GM11168 (cell line): ENCODE measurements around the gene ZNRF1.

Experiments used
- in situ Hi-C: fragments of 300-500 bp; cut with MboI; formaldehyde crosslinking; loops from one replicate; pipeline ENCODE4 v1.12.0; 2022; ENCODE audit warnings: low sequenced_read_pairs; ENCODE audit not compliant: unreplicated experiment

Gene ZNRF1

GRCh38 chr16:74998481-74999218, at the start of gene ZNRF1:
TSS of gene ZNRF1 (plus strand) at chr16:74999024. CDS start at chr16:74999672, 648 bp downstream.
- in situ Hi-C loops, result no loop called here

GRCh38 chr16:74949309-74949708, 49.5 kb upstream of the ZNRF1 start:
- in situ Hi-C loops, result no loop called here

DNA sequence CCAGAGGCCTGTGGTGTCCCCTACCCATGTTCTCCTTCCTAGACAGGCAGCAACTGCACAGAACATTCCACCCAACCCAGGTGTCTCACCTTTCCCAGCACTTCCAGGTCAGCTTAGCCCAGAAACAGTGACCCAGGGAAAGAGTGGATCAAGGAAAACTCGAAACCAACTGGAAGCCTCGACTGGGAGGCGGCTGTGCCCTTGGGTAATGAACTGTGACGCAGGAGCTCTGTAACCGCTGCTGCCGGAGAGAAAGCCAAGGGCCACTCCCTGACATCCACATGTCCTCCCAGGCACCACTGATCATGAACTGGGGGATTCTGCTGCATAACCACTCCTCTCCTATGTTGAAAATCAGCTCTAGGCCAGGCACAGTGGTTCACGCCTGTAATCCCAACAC, 48.3 kb upstream of the ZNRF1 start:
- in situ Hi-C loops, result no loop called here

GRCh38 chr16:74951206-74951605, 47.6 kb upstream of the ZNRF1 start:
- in situ Hi-C loops, result no loop called here

DNA sequence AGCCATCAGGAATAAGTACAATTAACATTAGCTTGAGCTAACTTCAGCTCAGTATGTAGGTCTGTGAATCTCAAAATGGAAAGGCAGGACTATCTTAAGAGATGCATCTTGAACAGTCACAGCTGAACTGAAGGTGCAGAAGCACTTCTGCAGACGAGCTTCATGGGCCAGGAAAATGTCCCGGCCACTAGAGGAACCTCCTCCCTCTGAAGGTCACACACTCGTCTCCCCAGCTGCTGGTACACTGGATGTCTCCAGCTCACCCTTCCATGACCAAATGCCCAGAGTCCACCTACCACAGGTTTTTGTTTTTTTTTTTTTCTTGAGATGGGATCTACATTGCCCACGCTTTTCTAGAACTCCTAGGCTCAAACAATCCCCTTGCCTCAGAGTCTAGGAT, 47.1 kb upstream of the ZNRF1 start:
- in situ Hi-C loops, result no loop called here

GRCh38 chr16:74954763-74955162, 44.1 kb upstream of the ZNRF1 start:
- in situ Hi-C loops, result no loop called here

DNA sequence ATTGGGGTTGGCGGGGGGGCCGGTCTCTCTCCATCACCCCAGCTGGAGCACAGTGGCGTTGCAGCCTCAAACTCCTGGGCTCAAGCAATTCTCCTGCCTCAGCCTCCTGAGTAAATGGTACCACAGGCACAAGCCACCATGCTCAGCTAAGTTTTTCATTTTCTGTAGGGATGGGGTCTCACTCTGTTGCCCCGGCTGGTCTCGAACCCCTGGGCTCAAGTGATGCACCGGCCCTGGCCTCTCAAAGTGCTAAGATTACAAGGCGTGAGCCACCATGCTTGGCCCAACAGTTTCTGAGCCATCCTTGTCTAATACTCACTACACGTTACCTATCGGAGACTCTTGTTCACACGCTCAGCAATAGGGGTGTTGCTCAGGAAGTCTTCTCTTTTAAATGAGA, 25.5 kb upstream of the ZNRF1 start:
- in situ Hi-C loops, result no loop called here

DNA sequence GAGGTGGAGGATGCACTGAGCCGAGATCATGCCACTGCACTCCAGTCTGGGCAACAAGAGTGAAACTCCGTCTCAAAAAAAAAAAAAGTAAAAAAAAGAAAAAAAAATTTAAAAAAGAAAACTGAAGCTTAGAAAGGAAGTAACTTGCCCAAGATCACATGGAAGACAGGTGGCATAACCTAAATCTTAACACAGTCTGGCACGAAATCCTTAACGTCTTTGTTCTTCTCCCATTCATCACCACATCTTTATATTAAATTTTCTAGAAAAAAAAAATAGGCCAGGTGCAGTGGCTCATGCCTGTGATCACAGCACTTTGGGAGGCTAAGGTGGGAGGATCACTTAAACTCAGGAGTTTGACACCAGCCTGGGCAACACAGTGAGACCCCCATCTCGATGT, 23.2 kb upstream of the ZNRF1 start:
- in situ Hi-C loops, result no loop called here

GRCh38 chr16:74982256-74982655, 16.6 kb upstream of the ZNRF1 start:
- in situ Hi-C loops, result no loop called here

- in situ Hi-C loops, result no loop called here
Observed at GRCh38 chr16:74984194-74984528, 14.7 kb upstream of the ZNRF1 start.

- in situ Hi-C loops, result no loop called here
Observed at GRCh38 chr16:74984529-74985296, 14.1 kb upstream of the ZNRF1 start, which contains the start of gene WDR59. TSS of gene WDR59 (minus strand) at chr16:74985123. CDS start at chr16:74985017, 106 bp downstream.

DNA sequence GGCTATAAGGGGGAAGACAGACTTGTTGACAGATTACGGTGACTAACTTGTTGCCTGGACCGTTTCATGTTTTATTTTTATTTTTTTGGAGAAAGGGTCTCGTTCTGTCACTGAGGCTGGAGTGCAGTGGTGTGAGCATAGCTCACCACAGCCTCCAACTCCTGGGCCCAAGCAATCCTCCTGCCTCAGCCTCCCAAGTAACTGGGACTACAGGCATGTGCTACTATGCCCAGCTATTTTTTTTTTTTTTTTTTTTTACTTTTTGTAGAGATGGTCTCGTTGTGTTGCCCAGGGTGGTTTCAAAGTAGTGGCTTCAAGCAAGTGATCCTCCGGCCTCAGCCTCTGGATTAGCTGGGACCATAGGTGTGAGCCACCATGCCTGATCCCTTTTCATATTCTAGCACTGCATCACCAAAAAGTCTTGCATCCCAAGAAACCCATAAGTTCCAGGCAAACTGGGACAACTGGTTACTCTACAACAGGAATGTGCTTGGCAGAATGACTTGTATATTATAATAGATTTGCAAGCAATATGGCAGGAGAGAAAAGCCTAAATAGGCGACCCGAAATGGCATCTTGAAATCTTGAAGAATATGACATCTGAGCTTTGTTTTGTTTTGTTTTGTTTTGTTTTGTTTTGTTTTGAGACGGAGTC, 11.7 kb upstream of the ZNRF1 start:
- in situ Hi-C loops, result no loop called here

GRCh38 chr16:74989864-74990263, 9.0 kb upstream of the ZNRF1 start:
- in situ Hi-C loops, result loop anchor here (5.0 kb wide), 1 partner anchor 117 kb away; no protein-coding TSS in a partner anchor

GRCh38 chr16:74990832-74991231, 8.0 kb upstream of the ZNRF1 start:
- in situ Hi-C loops, result loop anchor here (5.0 kb wide), 1 partner anchor 116 kb away; no protein-coding TSS in a partner anchor

DNA sequence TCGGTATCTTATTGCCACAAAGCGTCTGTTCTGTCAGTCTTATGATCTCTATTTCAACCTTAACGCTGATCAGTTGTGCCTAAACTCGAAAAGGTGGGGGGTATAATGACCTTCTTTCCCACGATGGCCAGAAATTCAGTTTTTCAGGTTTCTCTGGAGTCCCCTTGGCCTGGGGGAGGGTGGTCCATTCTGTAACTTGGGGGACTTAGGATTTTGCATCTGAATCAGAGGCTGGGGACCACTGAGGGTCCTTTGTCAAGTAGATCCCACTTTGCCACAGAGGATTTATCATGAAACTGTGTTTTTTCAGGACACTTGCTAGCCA, 7.6 kb upstream of the ZNRF1 start:
- in situ Hi-C loops, result loop anchor here (5.0 kb wide), 1 partner anchor 116 kb away; no protein-coding TSS in a partner anchor

- in situ Hi-C loops, result loop anchor here (5.0 kb wide), 1 partner anchor 116 kb away; no protein-coding TSS in a partner anchor
Observed at GRCh38 chr16:74991593-74992403, 7.0 kb upstream of the ZNRF1 start.

GRCh38 chr16:74995986-74996385, 2.8 kb upstream of the ZNRF1 start:
- in situ Hi-C loops, result no loop called here

DNA sequence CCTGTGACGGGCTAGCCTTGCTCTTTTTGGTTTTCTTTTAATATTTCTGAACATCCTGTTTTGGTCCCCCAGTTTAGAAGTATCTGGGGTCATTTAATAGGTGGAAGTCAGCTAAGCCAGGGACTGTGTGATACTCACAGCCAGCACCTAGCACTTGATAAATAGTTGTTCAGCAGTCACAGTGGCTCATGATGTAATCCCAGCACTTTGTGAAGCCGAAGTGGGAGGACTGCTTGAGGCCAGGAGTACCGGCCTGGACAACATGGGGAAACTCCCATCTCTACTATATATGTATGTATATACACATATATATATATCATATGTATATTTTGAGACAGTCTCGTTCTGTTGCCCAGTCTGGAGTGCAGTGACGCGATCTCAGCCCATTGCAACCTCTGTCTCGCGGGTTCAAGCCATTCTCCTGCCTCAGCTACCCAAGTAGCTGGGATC, 1.8 kb upstream of the ZNRF1 start:
- in situ Hi-C loops, result no loop called here

- in situ Hi-C loops, result no loop called here
Observed at GRCh38 chr16:74999219-74999608, 390 bp downstream of the ZNRF1 start.
